Stimulated activated CD4-positive, alpha-beta T cell treated with anti-CD3 and anti-CD28 coated beads, Interleukin-2, amount 100 ng/mL, for 4 hours (primary cell): ENCODE data around the gene MMP23B.
"Not testable (repeated sequence)": the region's sequence is repeated elsewhere in the genome, so short reads cannot be mapped to it uniquely, and the experiment has no call there.

Experiments used
- DNase-seq: peaks from one replicate; pipeline ENCODE4 v3.0.0-alpha.2; 2020; ENCODE audit warnings: low read depth

The MMP23B gene

DNA sequence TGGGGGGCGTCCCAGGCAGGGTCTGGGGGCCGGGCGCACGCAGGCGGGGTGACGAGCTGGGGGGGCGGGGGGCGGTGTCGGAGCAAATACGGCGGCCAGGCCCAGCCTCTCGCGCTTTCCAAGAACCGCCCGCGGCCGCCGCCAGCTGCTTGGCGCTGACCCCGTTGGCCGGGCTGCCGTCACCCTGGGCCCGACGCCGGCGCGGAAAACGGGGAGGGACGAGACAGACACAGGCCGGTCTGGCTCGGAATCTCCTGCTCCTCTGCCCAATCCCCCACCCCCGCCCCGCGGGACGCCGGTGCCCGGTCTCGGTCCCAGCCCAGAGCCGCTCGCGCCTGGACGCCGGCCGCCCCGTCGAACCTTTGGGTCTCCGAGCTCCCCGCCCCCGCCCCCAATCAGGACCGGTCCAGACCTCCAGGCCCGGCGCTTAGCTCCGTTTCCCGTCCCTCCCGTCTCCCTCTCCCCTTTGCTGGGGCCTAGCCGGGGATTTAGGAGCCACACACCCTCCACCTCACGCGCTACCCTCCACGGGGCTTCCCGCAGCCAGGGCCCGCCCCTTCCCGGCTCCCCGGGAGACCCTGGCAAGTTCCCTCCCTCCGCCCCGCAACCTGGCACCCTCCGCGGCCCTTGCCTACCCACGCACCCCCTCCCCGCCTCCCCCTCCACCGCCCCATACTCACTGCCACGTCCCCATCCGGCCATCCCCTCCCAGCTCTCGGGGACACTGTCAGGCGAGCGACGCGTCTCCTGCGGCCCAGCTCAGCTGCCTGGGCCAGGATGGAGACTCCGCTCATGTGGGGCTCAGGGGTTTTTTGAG, 800 bp upstream of the MMP23B start:
- no peak for DNase-seq

DNA sequence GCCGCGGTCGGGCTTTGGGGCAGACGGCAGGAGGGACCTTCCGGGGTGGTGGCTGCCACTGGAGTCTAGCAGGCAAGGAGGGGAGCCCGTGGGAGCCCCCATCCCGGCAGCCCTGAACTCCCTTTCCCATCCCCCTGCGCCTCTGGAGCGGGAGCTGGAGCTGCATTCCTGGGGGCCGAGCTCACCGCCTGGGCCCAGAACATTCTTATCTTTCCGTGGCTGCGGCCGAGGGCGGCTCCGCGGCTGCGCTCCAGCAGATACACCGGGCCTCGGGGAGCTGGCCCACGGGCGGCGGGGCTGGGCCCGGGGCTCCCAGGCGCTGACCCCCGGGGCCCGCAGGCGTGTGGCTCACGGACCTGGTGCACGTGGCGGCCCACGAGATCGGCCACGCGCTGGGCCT, 1.4 kb downstream of the MMP23B start:
- DNase-seq = not testable (repeated sequence)

DNA sequence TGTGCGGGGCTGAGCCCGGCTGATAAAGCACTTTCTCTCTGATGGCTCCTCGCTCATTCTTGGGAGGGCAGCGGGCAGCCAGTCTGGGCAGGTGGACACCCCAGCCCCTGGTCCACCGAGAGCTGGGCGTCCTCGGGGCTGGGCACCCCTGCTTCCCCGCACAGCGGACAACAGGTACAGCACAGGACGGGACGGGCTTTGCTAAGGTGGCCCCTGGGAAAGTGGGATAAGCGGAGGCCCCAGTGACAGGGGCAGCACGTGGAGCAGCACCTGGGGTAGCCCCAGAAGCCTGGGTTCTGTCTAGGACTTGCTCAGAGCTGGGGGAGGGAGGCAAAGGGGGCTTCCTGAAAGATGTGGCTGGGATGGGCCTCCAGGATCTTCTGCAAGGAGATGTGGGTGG, 2.6 kb downstream of the MMP23B start:
- DNase-seq = not testable (repeated sequence)

DNA sequence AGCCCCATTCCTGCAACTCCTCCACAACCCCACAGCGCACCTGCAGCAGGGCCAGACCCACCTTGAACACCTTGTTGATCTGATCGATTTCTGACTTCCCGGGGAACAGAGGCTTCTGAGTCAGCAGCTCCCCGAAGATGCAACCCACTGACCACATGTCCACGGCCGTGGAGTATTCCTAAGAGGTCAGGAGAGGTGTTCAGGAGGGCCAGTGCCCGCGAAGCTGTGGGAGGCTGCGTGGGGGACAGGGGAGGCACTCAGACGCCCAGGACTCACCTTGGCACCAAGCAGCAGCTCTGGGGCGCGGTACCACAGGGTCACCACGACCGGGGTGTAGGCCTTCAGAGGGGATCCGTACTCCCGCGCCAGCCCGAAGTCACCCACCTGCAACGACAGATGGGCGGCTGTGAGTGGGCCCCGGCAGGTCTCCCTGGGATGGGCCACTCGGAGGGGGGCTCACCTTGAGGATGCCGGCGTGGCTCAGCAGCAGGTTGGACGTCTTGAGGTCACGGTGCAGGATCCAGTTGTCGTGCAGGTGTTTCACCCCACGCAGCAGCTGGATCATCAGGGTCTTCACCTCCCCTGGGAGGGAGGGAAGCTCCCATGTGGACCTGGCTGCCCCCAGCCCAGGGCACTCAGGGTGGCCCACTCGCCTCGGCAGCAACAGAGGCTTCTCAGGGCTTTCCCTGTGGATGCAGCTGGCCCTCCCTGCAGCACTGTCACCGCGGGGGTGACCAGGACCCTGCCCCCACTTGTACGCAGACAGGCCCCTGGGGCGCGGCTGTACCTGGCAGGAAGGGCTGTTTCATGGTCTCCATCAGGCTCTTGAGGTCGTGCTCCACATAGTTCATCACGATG, 4.9 kb downstream of the MMP23B start:
- not testable (repeated sequence) for DNase-seq

DNA sequence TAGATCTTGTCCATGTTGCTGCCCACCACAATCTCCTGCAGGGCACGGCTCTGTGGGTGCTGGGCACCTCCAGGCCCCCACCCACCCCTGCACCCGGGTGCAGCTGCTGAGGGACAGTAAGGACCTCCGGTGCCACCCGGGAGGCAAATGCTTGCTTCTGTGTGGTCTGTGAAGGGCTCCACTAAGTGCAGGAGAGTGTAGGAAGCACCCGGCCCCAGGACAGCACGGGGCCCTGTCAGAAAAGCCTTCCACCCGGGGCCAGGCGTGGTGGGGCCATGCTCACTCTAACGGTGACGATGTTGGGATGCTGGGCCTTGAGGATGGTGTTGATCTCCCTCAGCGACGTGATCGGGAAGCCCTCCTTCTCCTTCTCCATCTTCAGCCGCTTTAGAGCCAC, 5.5 kb downstream of the MMP23B start:
- DNase-seq = not testable (repeated sequence)

DNA sequence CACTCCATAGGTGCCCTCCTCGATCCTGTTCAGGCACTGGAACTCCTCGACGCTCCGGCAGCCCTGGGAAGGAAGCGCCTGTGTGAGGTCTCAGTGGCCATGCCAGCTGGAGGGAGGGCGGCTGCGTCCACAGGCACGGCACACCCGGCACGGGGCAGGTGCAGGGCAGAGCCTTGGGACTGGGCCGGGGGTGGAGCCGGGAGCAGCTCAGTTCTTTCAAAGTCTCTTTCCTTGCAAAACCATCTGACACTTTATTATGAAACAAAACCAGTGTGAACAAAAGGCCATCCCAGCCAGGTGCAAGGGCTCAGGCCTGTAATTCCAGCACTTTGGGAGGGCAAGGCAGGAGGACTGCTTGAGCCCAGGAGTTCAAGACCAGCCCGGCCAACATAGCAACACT, 6.6 kb downstream of the MMP23B start:
- not testable (repeated sequence) for DNase-seq

DNA sequence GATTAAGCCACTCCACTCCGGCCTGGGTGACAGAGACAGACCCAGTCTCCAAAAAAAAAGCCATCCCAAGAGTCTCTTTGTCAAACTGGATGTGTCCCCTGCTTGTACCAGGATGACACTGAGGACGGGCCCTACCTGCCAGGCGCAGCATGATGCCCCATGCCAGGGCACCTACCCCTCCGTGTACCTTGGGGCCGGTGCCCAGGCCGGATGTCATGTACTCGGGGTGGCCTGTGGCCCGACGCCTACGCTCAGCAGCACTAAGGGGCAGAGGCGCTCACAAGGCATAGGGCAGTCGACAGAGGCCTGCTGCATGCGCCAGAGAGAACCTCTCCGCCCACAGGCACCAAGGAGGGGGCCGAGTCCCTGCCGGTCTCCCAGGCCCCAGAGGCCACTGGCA, 7.4 kb downstream of the MMP23B start:
- not testable (repeated sequence) for DNase-seq

DNA sequence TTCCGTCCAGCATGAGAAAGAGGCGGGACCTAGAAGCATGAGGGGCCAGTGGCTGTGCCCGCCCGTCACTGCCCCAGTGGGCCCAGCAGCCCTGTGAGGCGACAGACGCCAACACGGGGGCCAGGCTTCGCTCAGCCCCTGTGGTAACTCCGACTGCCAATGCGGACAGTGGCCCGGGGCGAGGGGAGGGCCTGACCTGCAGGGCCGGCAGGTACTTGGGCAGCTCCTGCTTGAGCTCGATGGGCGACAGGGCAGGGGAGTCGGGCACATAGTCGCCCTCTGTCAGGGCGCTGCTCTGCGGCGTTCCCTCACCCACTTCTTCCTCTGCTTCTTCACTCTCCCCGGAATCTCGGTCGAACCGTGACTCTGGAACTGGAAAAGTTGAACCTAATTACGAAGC, 8.1 kb downstream of the MMP23B start:
- DNase-seq = not testable (repeated sequence)

DNA sequence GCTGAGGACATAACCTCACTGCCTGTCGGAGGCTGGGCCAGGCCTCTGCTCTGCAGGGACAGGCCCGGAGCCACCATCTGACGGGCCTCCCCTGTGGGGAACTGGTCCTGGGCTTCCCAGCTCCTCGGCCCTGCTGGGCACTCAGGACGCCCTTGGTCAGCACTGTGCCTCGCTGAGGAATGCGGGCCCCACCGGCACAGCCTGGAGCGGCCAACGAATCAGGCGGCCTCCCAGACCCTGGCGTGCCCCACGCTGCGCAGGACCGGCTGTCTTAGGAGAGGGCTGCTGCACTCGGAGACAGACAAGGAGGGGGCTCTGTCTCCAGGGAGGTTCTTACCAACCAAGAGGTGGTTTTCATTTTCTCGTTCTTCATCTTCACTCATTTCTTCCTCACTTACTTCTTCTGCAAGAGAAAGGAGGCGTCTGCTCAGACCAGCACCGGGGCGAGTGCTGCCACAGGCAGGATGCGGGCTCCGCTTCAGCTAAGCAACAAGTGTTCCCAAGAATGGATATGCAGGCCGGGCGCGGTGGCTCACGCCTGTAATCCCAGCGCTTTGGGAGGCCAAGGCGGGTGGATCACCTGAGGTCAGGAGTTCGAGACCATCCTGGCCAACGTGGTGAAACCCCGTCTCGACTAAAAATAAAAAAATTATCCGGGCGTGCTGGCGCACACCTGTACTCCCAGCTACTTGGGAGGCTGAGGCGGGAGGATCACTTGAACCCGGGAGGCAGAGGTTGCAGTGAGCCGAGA, 8.9 kb downstream of the MMP23B start:
- DNase-seq = not testable (repeated sequence)

DNA sequence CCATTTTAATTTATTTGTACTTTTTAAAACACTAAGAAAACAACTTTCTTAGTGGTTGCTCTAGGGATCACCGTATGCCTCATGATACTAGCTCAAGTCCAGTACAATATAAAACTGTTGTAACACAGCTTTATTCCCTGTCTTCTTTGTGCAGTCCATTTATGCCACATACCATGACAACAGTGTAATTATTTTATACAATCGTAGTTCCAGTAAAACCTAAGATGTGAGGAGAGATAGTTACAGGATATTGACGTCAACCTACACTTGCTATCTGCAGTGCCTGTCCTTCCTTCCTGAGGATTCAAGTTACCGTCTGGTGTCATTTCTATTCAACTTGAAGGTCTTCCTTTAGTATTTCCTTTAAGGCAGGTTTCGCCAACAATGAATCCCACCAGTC, 14.4 kb downstream of the MMP23B start:
- not testable (repeated sequence) for DNase-seq

DNA sequence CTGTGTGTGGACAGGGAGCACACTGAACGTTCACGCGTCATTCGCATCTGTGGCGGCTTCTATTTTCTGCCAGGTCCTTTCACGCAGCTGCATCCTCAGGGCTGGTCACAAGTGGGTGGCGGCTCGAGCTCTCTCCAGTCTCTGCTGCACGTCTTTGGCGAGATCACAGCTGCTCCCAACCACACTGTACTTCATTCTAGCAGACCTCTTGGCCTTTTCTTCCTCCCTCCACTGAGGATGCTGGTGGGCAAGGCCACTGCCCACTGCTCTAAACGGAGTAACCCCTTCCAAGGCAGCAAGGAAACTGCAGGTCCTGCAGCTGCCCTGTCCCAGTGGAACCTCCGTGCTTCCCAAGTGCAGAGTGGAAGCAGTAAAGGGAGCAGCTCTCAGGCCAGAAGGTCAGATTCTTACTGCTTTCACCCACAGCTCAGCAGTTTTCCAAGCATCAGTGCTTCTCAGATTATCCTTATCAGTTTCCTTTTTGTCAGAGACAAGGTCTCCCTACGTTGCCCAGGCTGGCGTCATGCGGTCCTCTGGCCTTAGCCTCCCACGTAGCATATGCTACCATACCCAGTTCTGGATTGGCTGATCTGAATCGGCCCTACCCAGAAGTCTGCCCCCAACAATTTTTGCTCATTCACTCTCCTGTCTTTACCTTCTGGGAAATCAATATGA, 15.7 kb downstream of the MMP23B start:
- DNase-seq = not testable (repeated sequence)

DNA sequence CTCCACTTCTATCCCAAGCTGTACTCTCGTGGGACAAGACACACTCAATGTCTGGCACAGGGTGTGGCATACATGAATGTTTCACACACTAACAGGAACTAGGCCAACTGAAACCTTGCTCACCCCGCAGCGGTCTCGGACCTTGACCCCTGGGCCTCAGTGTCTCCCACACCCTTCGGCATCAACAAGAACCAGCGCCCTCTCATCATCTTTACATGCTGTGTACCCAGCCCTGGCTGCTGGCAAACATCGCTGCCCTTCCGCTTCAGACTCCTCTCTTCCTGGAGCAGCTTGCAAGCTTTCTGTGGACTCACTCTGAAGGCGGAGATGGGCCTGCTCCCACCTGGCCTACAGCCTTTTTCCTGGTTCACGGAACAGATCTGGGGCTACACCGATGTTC, 16.3 kb downstream of the MMP23B start:
- not testable (repeated sequence) for DNase-seq

DNA sequence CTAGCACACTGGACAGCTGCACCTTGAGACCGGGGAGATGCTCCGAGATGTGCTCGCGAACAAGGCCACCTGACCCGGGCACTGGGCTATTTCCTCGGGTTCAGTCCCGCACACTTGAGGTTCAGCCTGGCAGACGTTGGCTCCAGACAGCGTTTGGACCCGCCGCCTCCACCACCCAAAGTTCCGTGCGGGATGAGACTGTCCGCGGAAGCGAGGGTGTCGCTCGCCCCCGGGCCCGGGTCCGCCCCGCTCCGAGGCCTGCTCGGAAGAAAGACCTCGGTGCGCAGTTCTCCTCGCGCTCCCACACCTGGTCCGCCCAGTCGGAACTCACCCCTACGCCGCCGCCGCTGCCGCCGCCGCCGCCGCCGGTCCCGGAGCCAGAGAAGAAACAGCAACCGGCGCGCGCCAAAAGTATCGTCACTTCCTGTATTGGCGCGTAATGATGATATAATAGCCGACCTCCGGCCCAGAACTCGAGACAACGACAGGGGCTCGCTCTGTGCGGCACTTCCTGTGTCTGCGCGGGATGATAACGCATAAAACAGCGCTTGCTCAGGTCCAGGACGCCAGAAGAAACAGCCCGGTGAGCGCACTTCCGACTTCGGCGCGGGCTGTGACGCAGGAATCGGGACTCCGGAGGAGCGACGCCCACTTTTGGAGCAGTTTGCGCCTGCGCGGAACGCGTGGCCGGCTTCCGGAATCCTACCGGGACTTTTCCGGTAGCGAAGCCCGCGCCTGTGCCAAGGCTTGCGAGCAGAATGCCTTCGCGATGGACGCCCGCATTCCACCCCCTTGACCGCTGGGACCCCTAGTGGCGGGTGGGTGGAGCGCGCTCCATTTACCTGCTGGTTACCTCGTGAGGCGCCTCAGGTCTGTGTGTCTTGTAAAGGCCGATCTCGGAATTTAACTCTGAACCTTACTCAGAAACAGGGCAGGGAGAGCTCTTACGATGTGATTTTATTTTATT, 26.9 kb downstream of the MMP23B start, which contains the start of gene CDK11B:
Gene CDK11B, minus strand, starts transcription at position 422 of the 967 bp plus-strand sequence. CDS start 1,519 bp downstream, outside the sequence.
- DNase-seq = peak; percentile 99

DNA sequence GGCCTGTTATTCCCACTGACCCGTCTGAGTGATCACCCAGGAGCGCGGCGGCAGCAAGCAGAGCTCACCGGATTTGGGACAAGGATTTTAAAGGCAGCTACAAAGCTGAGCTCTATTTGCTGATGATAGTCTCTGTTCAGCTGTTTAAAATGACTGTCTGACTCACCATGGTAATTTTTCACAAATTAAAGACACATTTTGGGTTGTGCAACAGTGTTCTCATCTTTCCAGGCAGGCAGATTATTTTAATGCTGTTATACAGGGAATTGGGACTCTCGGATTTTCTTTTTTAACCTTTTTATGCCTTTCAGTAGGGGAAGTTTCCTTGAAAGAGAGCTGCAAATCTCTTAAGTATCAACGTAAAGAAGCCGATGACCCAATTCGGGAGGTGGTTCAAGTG, 30.4 kb downstream of the MMP23B start:
- DNase-seq = not testable (repeated sequence)

DNA sequence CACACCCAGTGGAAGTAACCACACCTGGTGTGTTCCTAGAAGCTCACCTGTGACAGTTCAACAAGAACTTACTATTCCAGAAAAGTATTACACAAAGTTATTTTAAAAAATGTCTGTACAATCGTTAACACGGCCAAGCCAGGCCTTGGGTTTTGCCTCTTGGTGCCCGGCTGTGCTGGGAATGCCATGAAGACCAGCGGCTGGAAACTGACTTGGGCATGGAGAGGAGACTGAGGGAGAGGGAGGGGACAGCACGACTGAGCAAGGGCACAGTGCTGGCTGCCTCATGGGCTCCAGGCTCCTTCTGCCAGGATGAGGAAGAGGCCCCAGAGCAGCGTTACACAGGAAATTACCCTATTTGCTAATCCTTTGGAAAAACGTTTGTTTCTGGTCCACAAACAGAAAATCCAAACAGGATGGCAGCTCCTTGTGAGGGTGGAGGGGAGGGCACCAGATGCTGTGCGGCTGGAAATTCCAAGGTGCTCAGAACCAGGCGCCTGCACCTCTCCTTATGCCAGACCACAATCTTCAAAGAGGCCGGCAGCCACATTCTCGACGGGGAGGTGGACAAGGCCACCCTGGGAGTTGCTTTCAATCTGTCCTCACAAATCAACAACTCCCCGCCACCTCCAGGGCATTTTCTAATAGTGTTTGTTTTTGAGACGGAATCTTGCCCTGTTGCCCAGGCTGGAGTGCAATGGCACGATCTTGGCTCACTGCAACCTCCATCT, 31.0 kb downstream of the MMP23B start:
- DNase-seq = not testable (repeated sequence)

DNA sequence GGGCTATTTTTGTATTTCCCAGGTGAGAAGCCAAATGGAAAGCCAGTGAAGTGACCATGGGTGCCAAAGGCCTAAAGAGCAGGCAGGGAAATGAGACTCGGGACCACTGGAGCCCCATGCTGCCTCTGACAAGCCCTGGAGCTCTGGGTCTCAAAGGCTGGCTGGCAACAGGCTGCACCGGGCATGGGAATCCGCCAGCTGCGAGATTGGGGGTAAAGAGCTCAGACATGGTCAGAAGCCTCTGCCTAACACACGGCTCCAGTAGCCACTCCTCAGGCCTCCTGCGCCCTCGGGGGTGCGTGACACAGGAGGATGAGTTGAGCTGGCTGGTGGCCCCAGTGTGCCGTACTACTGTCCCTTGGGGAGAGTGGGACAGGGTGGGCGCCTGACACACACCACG, 32.3 kb downstream of the MMP23B start:
- not testable (repeated sequence) for DNase-seq

DNA sequence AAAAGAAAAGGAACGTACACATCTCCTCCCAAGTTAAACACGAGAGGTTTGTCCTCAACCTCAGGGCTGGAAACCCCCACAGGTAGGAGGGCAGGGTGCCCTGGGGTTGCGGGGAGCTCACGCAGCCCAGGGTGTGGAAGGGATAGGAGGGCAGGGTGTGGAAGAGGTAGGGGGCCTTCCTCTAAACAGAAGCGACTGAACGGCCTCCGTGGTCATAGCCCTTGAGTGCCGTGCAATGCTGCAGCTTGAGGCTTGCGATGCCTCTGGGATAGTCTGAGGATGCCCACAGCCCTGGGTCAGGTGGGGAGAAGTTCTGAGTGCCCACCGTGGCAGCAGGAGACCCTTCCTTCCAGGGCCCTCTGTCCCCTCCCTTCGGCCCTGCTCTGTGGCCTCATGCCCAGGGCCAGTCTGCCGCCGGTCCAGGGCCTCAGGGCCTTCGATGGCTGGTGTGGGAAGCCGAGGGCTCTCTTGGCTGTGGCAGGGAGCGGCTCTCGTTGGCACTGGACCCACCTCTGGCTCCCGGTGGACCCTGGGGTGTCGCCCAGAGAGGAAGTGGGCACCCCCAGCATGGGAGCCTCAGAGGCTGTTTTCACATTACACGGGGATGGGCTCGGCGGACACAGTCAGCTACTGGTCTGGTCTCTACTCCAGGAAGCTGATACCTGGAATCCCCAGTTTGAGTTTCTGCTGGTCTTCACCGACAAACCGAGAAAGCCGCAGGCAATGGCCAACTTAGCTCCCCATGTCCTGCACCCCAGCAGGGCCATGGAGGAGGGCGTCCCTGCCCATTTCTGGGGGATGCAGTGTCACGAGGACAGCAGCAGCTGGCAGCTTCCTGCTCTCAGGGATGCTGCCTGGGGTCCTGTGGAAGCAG, 33.2 kb downstream of the MMP23B start:
- DNase-seq = no peak

DNA sequence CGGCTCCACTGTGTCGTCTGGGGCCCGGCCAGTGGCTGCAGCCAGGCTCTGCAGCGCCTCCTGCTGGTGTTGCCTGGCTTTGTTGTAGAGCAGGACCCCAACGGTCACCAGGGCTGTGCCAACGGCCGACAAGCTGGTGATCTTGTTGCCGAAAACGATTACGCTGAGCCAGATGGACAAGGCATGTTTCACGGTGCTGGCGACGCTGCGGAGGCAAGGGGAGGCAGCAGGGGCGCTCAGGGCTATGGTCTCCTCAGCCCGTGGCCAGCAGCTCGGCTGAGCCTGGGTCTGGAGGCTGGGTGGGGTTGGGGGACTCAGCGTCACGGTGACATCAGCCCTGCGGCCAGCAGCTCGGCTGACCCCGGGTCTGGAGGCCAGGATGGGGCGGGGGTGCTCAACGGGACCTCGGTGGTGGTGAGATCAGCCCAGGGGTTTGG, 33.9 kb downstream of the MMP23B start:
- no peak for DNase-seq

DNA sequence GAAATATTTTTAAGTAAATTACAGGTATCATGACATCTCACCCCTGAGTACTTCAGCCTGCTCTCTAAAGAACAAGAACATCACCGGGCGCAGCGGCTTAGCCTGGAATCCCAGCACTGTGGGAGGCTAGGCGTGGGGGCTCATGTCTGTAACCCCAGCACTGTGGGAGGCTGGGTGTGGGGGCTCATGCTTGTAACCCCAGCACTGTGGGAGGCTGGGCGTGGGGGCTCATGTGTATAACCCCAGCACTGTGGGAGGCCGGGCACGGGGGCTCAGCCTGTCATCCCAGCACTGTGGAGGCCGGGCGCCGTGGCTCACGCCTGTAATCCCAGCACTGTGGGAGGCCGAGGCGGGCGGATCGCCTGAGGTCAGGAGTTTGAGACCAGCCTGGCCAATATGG, 34.6 kb downstream of the MMP23B start:
- DNase-seq = no peak
